GM12891 (cell line): ENCODE data around the gene CWC22.

Experiments used
- POLR2AphosphoS5 ChIP-seq: IDR thresholded peaks from 2 replicates; pipeline ENCODE4 v1.6.1; 2011; ENCODE audit warnings: low read depth, low read length, control low read depth
- POU2F2 ChIP-seq: IDR thresholded peaks from 2 replicates; pipeline ENCODE4 v1.6.1; 2011; ENCODE audit warnings: low read depth, mild to moderate bottlenecking, control low read depth, low read length, moderate library complexity
- SPI1 ChIP-seq: IDR thresholded peaks from 2 replicates; pipeline ENCODE4 v1.6.1; 2011; ENCODE audit warnings: low read depth, low read length, control low read depth
- TAF1 ChIP-seq: IDR thresholded peaks from 2 replicates; pipeline ENCODE4 v1.6.1; 2011; ENCODE audit warnings: low read depth, low read length, control low read depth

DNA sequence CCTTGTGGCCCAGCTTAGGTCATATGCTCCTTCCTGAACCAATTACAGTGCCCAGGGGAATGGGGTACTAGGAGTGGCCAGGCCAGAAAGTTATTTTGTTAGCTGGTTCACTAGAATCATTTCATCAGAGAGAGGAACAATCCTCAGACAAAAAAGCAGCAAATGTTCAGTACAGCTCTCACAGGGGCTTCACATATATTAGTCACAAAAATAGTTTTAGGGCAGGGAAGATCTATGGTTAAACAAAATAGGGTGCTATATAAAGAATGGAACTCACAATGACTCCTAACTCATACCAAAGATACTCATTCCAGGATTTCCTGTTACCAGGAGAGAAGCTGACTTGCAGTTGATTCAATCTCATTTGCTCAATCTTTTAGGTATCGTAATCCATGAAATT lies 71.0 kb downstream of the CWC22 start:
- TF ChIP-seq POLR2AphosphoS5 (no peak), TAF1 (no peak), POU2F2 (no peak), SPI1 (no peak)
